Thymus (tissue), 11 donors: ENCODE data around the gene IL11. TPM values are rescaled to one million over a fixed set of nuclear protein-coding genes. Genes with fewer than 3 reads are reported as not detected.
"Not testable (repeated sequence)": the region's sequence is repeated elsewhere in the genome, so short reads cannot be mapped to it uniquely, and the experiment has no call there.

ENCODE experiments used
- DNase-seq, 9 donors: peaks; one replicate each; pipeline ENCODE4 v3.0.0-alpha.2; 2013; ENCODE audit warnings: low spot score in 9 of 9, low read depth in 6 of 9, missing footprints in 1 of 9
- H3K27ac ChIP-seq, 2 donors: one replicate each; pipeline ENCODE4 v1.5.1; 2013; ENCODE audit warnings: control low read depth in 1 of 2, low read depth in 1 of 2, low read length in 1 of 2, mild to moderate bottlenecking in 1 of 2, moderate library complexity in 1 of 2
- H3K27me3 ChIP-seq, 2 donors: one replicate each; pipeline ENCODE4 v1.5.1; 2013; ENCODE audit warnings: low read length in 1 of 2; ENCODE audit not compliant: control insufficient read depth in 2 of 2, insufficient read depth in 1 of 2
- H3K36me3 ChIP-seq, 2 donors: one replicate each; pipeline ENCODE4 v1.5.1; 2013; ENCODE audit warnings: low read length in 1 of 2, mild to moderate bottlenecking in 1 of 2, moderate library complexity in 1 of 2; ENCODE audit not compliant: control insufficient read depth in 2 of 2, insufficient read depth in 2 of 2
- H3K4me1 ChIP-seq, 2 donors: one replicate each; pipeline ENCODE4 v1.5.1; 2013; ENCODE audit warnings: low read length in 2 of 2; ENCODE audit not compliant: control insufficient read depth in 2 of 2, insufficient read depth in 2 of 2
- H3K4me3 ChIP-seq, 2 donors: one replicate each; pipeline ENCODE4 v1.5.1; 2013; ENCODE audit warnings: low read length in 2 of 2, control low read depth in 1 of 2, mild to moderate bottlenecking in 1 of 2
- H3K9me3 ChIP-seq, 2 donors: one replicate each; pipeline ENCODE4 v1.5.1; 2013; ENCODE audit warnings: low read length in 1 of 2, mild to moderate bottlenecking in 1 of 2; ENCODE audit not compliant: control insufficient read depth in 2 of 2, insufficient read depth in 1 of 2
- WGBS: extraction: QIAGEN DNeasy Blood & Tissue Kit; methylation state at CpG from one replicate; pipeline ENCODE4 v1.1.7; 2013; 5-methylcytosine and 5-hydroxymethylcytosine counted together
- polyA plus RNA-seq: library from polyadenylated mRNA; stranded (reverse); fragments of 200-250 nt; gene quantifications from one replicate; pipeline ENCODE4 v1.2.3, GENCODE V29; 2013
- total RNA-seq: library from RNA; stranded (reverse); fragments of 120-200 nt; gene quantifications from one replicate; pipeline ENCODE4 v1.2.4, GENCODE V29; 2013
- donor health status: healthy.

Gene IL11
- total and polyA plus RNA-seq, 2 donors: 0.38 to 1.5 TPM

GRCh38 chr19:55406826-55407549 is 36.7 kb upstream of the IL11 start:
- H3K9me3 ChIP-seq: peaks cover 1 to 18% of the 10 kb centered on the region in 2 donors
- H3K36me3 ChIP-seq: peaks cover 31 to 42% of the 10 kb centered on the region in 2 donors
- peak overlapping the region; percentile 69 to 85 for H3K4me3 ChIP-seq
- H3K27ac ChIP-seq: peak overlapping the region; percentile 85 to 100
- peaks cover 17 to 26% of the 10 kb centered on the region in 2 donors for H3K4me1 ChIP-seq
- peak in 4 of 9 donors; percentile 18 to 39 (median 31) for DNase-seq
- WGBS: 17% methylated on average over 35 of the region's 35 CpGs
- no peaks in the 10 kb centered on the region for H3K27me3 ChIP-seq

GRCh38 chr19:55406091-55406825 is 36.0 kb upstream of the IL11 start:
- Histone ChIP-seq H3K4me3 (peak overlapping the region; percentile 69 to 85), H3K9me3 (peaks cover 1 to 18% of the 10 kb centered on the region in 2 donors), H3K27ac (no peak overlapping the region), H3K4me1 (peaks cover 17 to 26% of the 10 kb centered on the region in 2 donors), H3K27me3 (no peaks in the 10 kb centered on the region), H3K36me3 (peaks cover 38 to 46% of the 10 kb centered on the region in 2 donors)
- DNase-seq: no peak
- WGBS: 91% methylated on average over 14 of the region's 14 CpGs

GRCh38 chr19:55405638-55406037 is 35.4 kb upstream of the IL11 start:
- Histone ChIP-seq H3K4me3 (peak overlapping the region; percentile 69 to 85), H3K27ac (no peak overlapping the region), H3K4me1 (peaks cover 17 to 26% of the 10 kb centered on the region in 2 donors), H3K27me3 (no peaks in the 10 kb centered on the region), H3K9me3 (peaks cover 1 to 18% of the 10 kb centered on the region in 2 donors), H3K36me3 (peaks cover 44 to 51% of the 10 kb centered on the region in 2 donors)
- DNase-seq: no peak
- 95% methylated on average over 5 of the region's 5 CpGs for WGBS

- 97% methylated on average over 2 of the region's 2 CpGs for WGBS
- H3K27me3 ChIP-seq: no peaks in the 10 kb centered on the region
Observed at GRCh38 chr19:55402509-55402908, 32.2 kb upstream of the IL11 start.

GRCh38 chr19:55401390-55401789 is 31.1 kb upstream of the IL11 start:
- Histone ChIP-seq H3K36me3 (peaks cover 52 to 53% of the 10 kb centered on the region in 2 donors), H3K4me1 (peaks cover 11 to 12% of the 10 kb centered on the region in 2 donors)
- not testable (repeated sequence) for H3K4me3 ChIP-seq, H3K27me3 ChIP-seq, H3K27ac ChIP-seq, DNase-seq, H3K9me3 ChIP-seq
- WGBS: 97% methylated on average over 21 of the region's 28 CpGs

More at GRCh38 chr19:55402509-55402908, 32.2 kb upstream of the IL11 start:
- Histone ChIP-seq H3K4me3 (no peak overlapping the region), H3K27ac (no peak overlapping the region), H3K4me1 (peaks cover 17 to 18% of the 10 kb centered on the region in 2 donors), H3K9me3 (no peaks in the 10 kb centered on the region), H3K36me3 (peaks cover 53 to 57% of the 10 kb centered on the region in 2 donors)
- no peak for DNase-seq

- peaks cover 2 to 3% of the 10 kb centered on the region in 2 donors for H3K4me1 ChIP-seq
- 95% methylated on average over 14 of the region's 14 CpGs for WGBS
- H3K4me3 ChIP-seq: no peak overlapping the region
- H3K36me3 ChIP-seq: peaks cover 43 to 49% of the 10 kb centered on the region in 2 donors
- no peak for DNase-seq
- no peaks in the 10 kb centered on the region for H3K27me3 ChIP-seq
- H3K9me3 ChIP-seq: no peaks in the 10 kb centered on the region
- H3K27ac ChIP-seq: no peak overlapping the region
Observed at GRCh38 chr19:55400281-55401087, 30.2 kb upstream of the IL11 start.

- no peaks in the 10 kb centered on the region for H3K27me3 ChIP-seq
- H3K4me3 ChIP-seq: no peak overlapping the region
- peaks cover 29 to 36% of the 10 kb centered on the region in 2 donors for H3K36me3 ChIP-seq
- no peak overlapping the region for H3K27ac ChIP-seq
- no peaks in the 10 kb centered on the region for H3K4me1 ChIP-seq
- DNase-seq: no peak
- no peaks in the 10 kb centered on the region for H3K9me3 ChIP-seq
- WGBS: 96% methylated on average over 12 of the region's 12 CpGs
Observed at GRCh38 chr19:55398200-55398925, 28.1 kb upstream of the IL11 start.
